ENCODE data around the gene KIF5C.
"Not testable (repeated sequence)": the region's sequence is repeated elsewhere in the genome, so short reads cannot be mapped to it uniquely, and the experiment has no call there.

KIF5C gene

GRCh38 chr2:148874868-148875341 lies at the start of gene KIF5C:
TSS of gene KIF5C (plus strand) at chr2:148875227. CDS start at chr2:148875618, 391 bp downstream.
- DNase-seq = peak; percentile 74

- no peak for DNase-seq
Observed at GRCh38 chr2:148826791-148827190, 48.2 kb upstream of the KIF5C start.

- DNase-seq = no peak
Observed at GRCh38 chr2:148828941-148829340, 46.1 kb upstream of the KIF5C start.

GRCh38 chr2:148829618-148830017 lies 45.4 kb upstream of the KIF5C start:
- no peak for DNase-seq

- DNase-seq = no peak
Observed at GRCh38 chr2:148832637-148833036, 42.4 kb upstream of the KIF5C start.

GRCh38 chr2:148842050-148842449 lies 33.0 kb upstream of the KIF5C start:
- DNase-seq = no peak

GRCh38 chr2:148848146-148848545 lies 26.9 kb upstream of the KIF5C start:
- DNase-seq = no peak

GRCh38 chr2:148853458-148853857 lies 21.6 kb upstream of the KIF5C start:
- no peak for DNase-seq

- no peak for DNase-seq
Observed at GRCh38 chr2:148860037-148860436, 15.0 kb upstream of the KIF5C start.

- no peak for DNase-seq
Observed at GRCh38 chr2:148861367-148861766, 13.7 kb upstream of the KIF5C start.

GRCh38 chr2:148862478-148862877 lies 12.5 kb upstream of the KIF5C start:
- not testable (repeated sequence) for DNase-seq

- DNase-seq = no peak
Observed at GRCh38 chr2:148865512-148865911, 9.5 kb upstream of the KIF5C start.

GRCh38 chr2:148866091-148866490 lies 8.9 kb upstream of the KIF5C start:
- no peak for DNase-seq

- DNase-seq = no peak
Observed at GRCh38 chr2:148867079-148867769, 7.8 kb upstream of the KIF5C start.

GRCh38 chr2:148875387-148876051 lies 492 bp downstream of the KIF5C start:
- DNase-seq = peak; percentile 32

GRCh38 chr2:148876202-148876594 lies 1.2 kb downstream of the KIF5C start:
- peak; percentile 43 for DNase-seq

- peak; percentile 93 for DNase-seq
Observed at GRCh38 chr2:148876595-148877402, 1.8 kb downstream of the KIF5C start.

- DNase-seq = no peak
Observed at GRCh38 chr2:148877403-148877740, 2.3 kb downstream of the KIF5C start.

- DNase-seq = no peak
Observed at GRCh38 chr2:148880636-148881035, 5.6 kb downstream of the KIF5C start.

GRCh38 chr2:148882051-148882450 lies 7.0 kb downstream of the KIF5C start:
- no peak for DNase-seq

GRCh38 chr2:148885209-148885608 lies 10.2 kb downstream of the KIF5C start:
- DNase-seq = no peak

- DNase-seq = peak; percentile 50
Observed at GRCh38 chr2:148885988-148886387, 11.0 kb downstream of the KIF5C start.

- DNase-seq = peak; percentile 67
Observed at GRCh38 chr2:148887350-148888002, 12.4 kb downstream of the KIF5C start.
